ENCODE measurements around the gene BLNK. TPM values are rescaled to one million over a fixed set of nuclear protein-coding genes. Genes with fewer than 3 reads are reported as not detected.
A peak's percentile ranks its signal among the peaks of the same experiment; 100 is the strongest.

Gene BLNK
- total and polyA plus RNA-seq, 2 experiments from 2014 or later = 0.32 TPM; not detected in 1

DNA sequence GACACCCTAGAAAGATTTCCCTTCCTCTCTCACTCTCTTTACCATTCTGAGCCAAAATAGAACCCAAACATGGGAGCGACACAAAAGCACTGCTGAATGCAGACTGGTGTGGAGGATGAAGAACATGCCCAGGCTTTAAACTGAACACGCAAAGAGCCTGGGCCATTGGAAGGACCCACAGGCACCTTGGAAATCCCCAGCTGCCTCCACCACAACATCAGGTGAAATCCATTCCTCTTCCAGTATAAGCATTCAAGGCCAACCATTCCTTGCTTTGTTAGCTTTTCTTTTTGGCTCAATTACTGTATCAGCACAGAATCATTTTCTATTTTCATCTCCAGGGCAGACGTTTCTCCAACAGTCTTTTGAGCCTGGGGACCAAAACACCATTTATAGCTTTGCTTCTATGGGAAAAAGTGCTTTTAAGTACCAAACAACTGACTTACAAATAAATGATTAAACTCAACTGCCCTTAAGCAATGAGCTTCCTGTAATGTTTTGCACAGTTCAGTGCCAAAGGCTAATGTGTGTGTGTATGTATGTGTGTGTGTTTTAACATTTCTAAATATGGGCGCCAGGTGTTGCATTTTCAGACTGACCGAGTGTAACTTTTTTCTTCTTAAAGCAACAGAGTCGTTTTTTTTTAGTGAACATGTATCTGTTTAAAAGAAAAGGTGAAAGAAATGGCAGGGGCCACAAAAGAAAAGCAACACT is 16.2 kb upstream of the BLNK start:
- Histone ChIP-seq H3K4me3 (no peak overlapping the region), H3K9me3 (ENCODE audit: low read depth) (no peaks in the 10 kb centered on the region), H3K27me3 (no peaks in the 10 kb centered on the region), H3K4me1 (ENCODE audit: low read depth) (peaks cover 33% of the 10 kb centered on the region), H3K36me3 (no peaks in the 10 kb centered on the region), H3K27ac (peak overlapping the region; percentile 60)
- DNase-seq (ENCODE audit: low read depth in 1 of 2, low spot score in 1 of 2) = peak; percentile 7 to 18
- TF ChIP-seq, protein P1, sequence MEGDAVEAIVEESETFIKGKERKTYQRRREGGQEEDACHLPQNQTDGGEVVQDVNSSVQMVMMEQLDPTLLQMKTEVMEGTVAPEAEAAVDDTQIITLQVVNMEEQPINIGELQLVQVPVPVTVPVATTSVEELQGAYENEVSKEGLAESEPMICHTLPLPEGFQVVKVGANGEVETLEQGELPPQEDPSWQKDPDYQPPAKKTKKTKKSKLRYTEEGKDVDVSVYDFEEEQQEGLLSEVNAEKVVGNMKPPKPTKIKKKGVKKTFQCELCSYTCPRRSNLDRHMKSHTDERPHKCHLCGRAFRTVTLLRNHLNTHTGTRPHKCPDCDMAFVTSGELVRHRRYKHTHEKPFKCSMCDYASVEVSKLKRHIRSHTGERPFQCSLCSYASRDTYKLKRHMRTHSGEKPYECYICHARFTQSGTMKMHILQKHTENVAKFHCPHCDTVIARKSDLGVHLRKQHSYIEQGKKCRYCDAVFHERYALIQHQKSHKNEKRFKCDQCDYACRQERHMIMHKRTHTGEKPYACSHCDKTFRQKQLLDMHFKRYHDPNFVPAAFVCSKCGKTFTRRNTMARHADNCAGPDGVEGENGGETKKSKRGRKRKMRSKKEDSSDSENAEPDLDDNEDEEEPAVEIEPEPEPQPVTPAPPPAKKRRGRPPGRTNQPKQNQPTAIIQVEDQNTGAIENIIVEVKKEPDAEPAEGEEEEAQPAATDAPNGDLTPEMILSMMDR (IDR thresholded peaks at IDR 0.05; ENCODE audit: low read depth, low read length) = no peak

DNA sequence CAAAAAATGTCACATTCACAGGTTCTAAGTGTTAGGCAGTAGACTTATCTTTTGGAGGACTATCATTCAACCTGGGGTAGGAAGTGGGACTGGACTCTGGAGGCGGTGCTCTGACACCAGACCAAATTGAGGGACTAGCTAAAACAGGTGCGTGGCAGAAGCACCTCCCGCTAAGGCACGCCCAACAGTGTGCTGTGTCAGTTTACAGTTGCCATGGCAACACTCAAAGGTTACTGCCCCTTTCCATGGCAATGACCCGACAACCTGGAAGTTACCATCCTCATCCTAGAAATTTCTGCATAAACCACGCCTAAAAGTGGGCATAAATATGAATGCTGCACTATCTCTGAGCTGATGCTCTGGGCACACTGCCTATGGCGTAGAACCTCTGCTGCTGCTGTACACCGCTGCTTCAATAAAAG is 14.0 kb upstream of the BLNK start:
- TF ChIP-seq, protein P1 (IDR thresholded peaks at IDR 0.05; ENCODE audit: low read depth, low read length) = no peak
- Histone ChIP-seq H3K9me3 (ENCODE audit: low read depth) (no peaks in the 10 kb centered on the region), H3K4me1 (ENCODE audit: low read depth) (peaks cover 22% of the 10 kb centered on the region), H3K27me3 (no peaks in the 10 kb centered on the region), H3K27ac (no peak overlapping the region), H3K4me3 (no peak overlapping the region), H3K36me3 (no peaks in the 10 kb centered on the region)
- DNase-seq (ENCODE audit: low read depth in 1 of 2, low spot score in 1 of 2) = no peak

- no peak for DNase-seq (ENCODE audit: low read depth in 1 of 2, low spot score in 1 of 2)
- no peaks in the 10 kb centered on the region for H3K9me3 ChIP-seq (ENCODE audit: low read depth)
- no peak overlapping the region for H3K27ac ChIP-seq
- TF ChIP-seq, protein P1 (IDR thresholded peaks at IDR 0.05; ENCODE audit: low read depth, low read length) = no peak
- H3K4me1 ChIP-seq (ENCODE audit: low read depth) = peaks cover 11% of the 10 kb centered on the region
- no peaks in the 10 kb centered on the region for H3K36me3 ChIP-seq
- H3K4me3 ChIP-seq = no peak overlapping the region
- no peaks in the 10 kb centered on the region for H3K27me3 ChIP-seq
Observed at GRCh38 chr10:96283756-96284155, 12.4 kb upstream of the BLNK start.

- Histone ChIP-seq H3K4me1 (ENCODE audit: low read depth) (peaks cover 9% of the 10 kb centered on the region), H3K4me3 (no peak overlapping the region), H3K27ac (no peak overlapping the region), H3K27me3 (no peaks in the 10 kb centered on the region), H3K9me3 (ENCODE audit: low read depth) (no peaks in the 10 kb centered on the region), H3K36me3 (no peaks in the 10 kb centered on the region)
- DNase-seq (ENCODE audit: low read depth in 1 of 2, low spot score in 1 of 2) = no peak
- TF ChIP-seq, protein P1 (IDR thresholded peaks at IDR 0.05; ENCODE audit: low read depth, low read length) = no peak
Observed at GRCh38 chr10:96283351-96283750, 12.0 kb upstream of the BLNK start.

DNA sequence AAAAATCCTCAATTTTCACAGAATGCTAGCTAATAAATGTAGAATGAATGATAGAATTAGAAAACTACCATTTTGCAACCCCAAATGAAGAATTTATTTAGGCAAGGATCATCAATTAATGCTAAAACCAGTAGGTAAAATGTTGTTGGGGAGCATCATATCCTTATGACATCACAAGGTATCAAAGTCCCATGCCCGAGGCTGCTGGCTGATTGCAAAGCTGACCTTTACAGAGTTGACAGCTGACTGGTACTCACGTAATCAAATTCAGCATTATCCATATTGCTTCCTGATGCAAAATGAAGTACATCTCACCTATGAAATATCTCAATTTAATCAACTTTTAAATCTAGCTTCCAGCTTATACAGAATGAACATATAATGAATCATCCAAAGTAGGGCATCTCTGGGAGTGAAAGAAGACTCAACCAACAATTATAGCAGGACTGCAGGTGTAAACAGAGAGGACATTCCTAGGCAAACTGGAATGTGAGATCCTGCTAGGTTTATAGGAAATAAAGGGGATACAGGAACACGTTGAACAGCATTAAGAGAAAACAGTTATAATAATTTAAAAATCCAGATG is 10.2 kb upstream of the BLNK start:
- Histone ChIP-seq H3K27ac (no peak overlapping the region), H3K4me1 (ENCODE audit: low read depth) (no peaks in the 10 kb centered on the region), H3K4me3 (no peak overlapping the region), H3K27me3 (no peaks in the 10 kb centered on the region), H3K36me3 (no peaks in the 10 kb centered on the region), H3K9me3 (ENCODE audit: low read depth) (no peaks in the 10 kb centered on the region)
- TF ChIP-seq, protein P1 (IDR thresholded peaks at IDR 0.05; ENCODE audit: low read depth, low read length) = no peak
- DNase-seq (ENCODE audit: low read depth in 1 of 2, low spot score in 1 of 2) = no peak

Data from cardiac muscle cell (in vitro differentiated cells and primary cell).